ENCODE data around the gene CST6. TPM values are rescaled to one million over a fixed set of nuclear protein-coding genes. Genes with fewer than 3 reads are reported as not detected.

The CST6 gene
- total and polyA plus RNA-seq, 8 donors: 0.50 to 47.8 (median 6.6) TPM; not detected in 5

GRCh38 chr11:65992056-65992455 is 19.8 kb upstream of the CST6 start:
- 69 to 82% (median 80%) methylated on average over 5 of the region's 5 CpGs for WGBS, 5 donors
- Histone ChIP-seq H3K9me3 (no peaks in the 10 kb centered on the region), H3K27me3 (no peaks in the 10 kb centered on the region), H3K4me1 (peaks cover 0 to 10% (median 3%) of the 10 kb centered on the region in 4 donors), H3K36me3 (peaks cover 0 to 20% (median 16%) of the 10 kb centered on the region in 4 donors), H3K27ac (no peak overlapping the region), H3K4me3 (no peak overlapping the region)
- intact Hi-C loops (cut with DNase I; ENCODE audit: low total_unique reads): no loop called here
- TF ChIP-seq CTCF (IDR thresholded peaks at IDR 0.05): no peak
- no peak for DNase-seq

GRCh38 chr11:65997286-65997685 is 14.5 kb upstream of the CST6 start:
- H3K9me3 ChIP-seq: no peaks in the 10 kb centered on the region
- no peaks in the 10 kb centered on the region for H3K27me3 ChIP-seq
- peaks cover 32 to 48% (median 42%) of the 10 kb centered on the region in 4 donors for H3K36me3 ChIP-seq
- 81 to 91% (median 86%) methylated on average over 2 of the region's 2 CpGs for WGBS, 5 donors
- intact Hi-C loops (cut with DNase I; ENCODE audit: low total_unique reads): no loop called here
- DNase-seq: no peak
- H3K4me1 ChIP-seq: peaks cover 5 to 25% (median 20%) of the 10 kb centered on the region in 4 donors
- H3K4me3 ChIP-seq: no peak overlapping the region
- H3K27ac ChIP-seq: no peak overlapping the region
- TF ChIP-seq POLR2A (IDR thresholded peaks at IDR 0.05) (no peak), EP300 (IDR thresholded peaks at IDR 0.05) (no peak), POLR2AphosphoS5 (IDR thresholded peaks at IDR 0.05) (no peak), CTCF (IDR thresholded peaks at IDR 0.05) (no peak)

- no peaks in the 10 kb centered on the region for H3K27me3 ChIP-seq
- TF ChIP-seq EP300 (IDR thresholded peaks at IDR 0.05) (no peak), POLR2AphosphoS5 (IDR thresholded peaks at IDR 0.05) (peak; percentile 58 to 90 (median 69)), CTCF (IDR thresholded peaks at IDR 0.05) (peak in 1 of 7 experiments; percentile 12), POLR2A (IDR thresholded peaks at IDR 0.05) (no peak)
- no peaks in the 10 kb centered on the region for H3K9me3 ChIP-seq
- peaks cover 14 to 41% (median 35%) of the 10 kb centered on the region in 4 donors for H3K4me1 ChIP-seq
- peaks cover 43 to 59% (median 53%) of the 10 kb centered on the region in 4 donors for H3K36me3 ChIP-seq
- WGBS, 5 donors: 0 to 1% (median 0%) methylated on average over 36 to 55 of the region's 55 CpGs
- DNase-seq: peak; percentile 92 to 98
- H3K27ac ChIP-seq: peak within 1 kb of the TSS; percentile 93 to 96 (median 94)
- peak within 1 kb of the TSS; percentile 84 to 99 (median 94) for H3K4me3 ChIP-seq
- intact Hi-C loops (cut with DNase I; ENCODE audit: low total_unique reads): no loop called here
These were observed 9.7 kb upstream of the CST6 start, which contains the start of the genes BANF1 and EIF1AD for GRCh38 chr11:66001942-66002647. Gene BANF1, plus strand, starts transcription at chr11:66002503. Its CDS starts 748 bp downstream, at chr11:66003251. Gene EIF1AD, minus strand, starts transcription at chr11:66002157. Its CDS starts 1,768 bp downstream, at chr11:66000389.

GRCh38 chr11:66002648-66003225 is 9.1 kb upstream of the CST6 start:
- Histone ChIP-seq H3K27ac (peak overlapping the region; percentile 93 to 96 (median 94)), H3K9me3 (no peaks in the 10 kb centered on the region), H3K4me3 (peak overlapping the region; percentile 84 to 99 (median 94)), H3K36me3 (peaks cover 37 to 53% (median 46%) of the 10 kb centered on the region in 4 donors), H3K4me1 (peaks cover 14 to 41% (median 35%) of the 10 kb centered on the region in 4 donors), H3K27me3 (no peaks in the 10 kb centered on the region)
- intact Hi-C loops (cut with DNase I; ENCODE audit: low total_unique reads): no loop called here
- TF ChIP-seq POLR2AphosphoS5 (IDR thresholded peaks at IDR 0.05) (peak; percentile 3 to 48 (median 30)), CTCF (IDR thresholded peaks at IDR 0.05) (peak in 2 of 7 experiments; percentile 7 to 21), POLR2A (IDR thresholded peaks at IDR 0.05) (no peak)
- WGBS, 5 donors: 0 to 1% (median 1%) methylated on average over 11 to 40 of the region's 40 CpGs
- peak in 1 of 2 donors; percentile 70 for DNase-seq
